Measurements from ENCODE around the gene AFF2. TPM values are rescaled to one million over a fixed set of nuclear protein-coding genes. Genes with fewer than 3 reads are reported as not detected.

Gene AFF2
- 1.8 and 5.1 TPM in 2 replicates for total RNA-seq

GRCh38 chrX:148500423-148501385 is at the start of gene AFF2:
Gene AFF2, plus strand, starts transcription at chrX:148500617. Its CDS starts 481 bp downstream, at chrX:148501098.

Small RNA genes lying within 50 kb of the gene (small RNA-seq; reads per million reads assigned to genes)
- not detected for gene RN7SKP267

Measured in articular chondrocyte of knee joint (primary cell).